Subcutaneous abdominal adipose tissue (tissue), 5 donors: ENCODE results near the gene SCAPER.

Source experiments
- H3K27ac ChIP-seq: one replicate; pipeline ENCODE4 v1.7.0; 2013; ENCODE audit warnings: low read depth, mild to moderate bottlenecking, inconsistent platforms, low read length, moderate library complexity
- H3K27me3 ChIP-seq, 5 donors: one replicate each; pipeline ENCODE4 v1.7.0; 2013; ENCODE audit warnings: low read length in 5 of 5, inconsistent platforms in 1 of 5; ENCODE audit not compliant: control insufficient read depth in 5 of 5, insufficient read depth in 4 of 5
- H3K36me3 ChIP-seq, 5 donors: one replicate each; pipeline ENCODE4 v1.7.0; 2013; ENCODE audit warnings: low read length in 5 of 5; ENCODE audit not compliant: control insufficient read depth in 5 of 5, insufficient read depth in 5 of 5
- H3K4me1 ChIP-seq, 5 donors: one replicate each; pipeline ENCODE4 v1.7.0; 2013; ENCODE audit warnings: low read length in 5 of 5, mild to moderate bottlenecking in 3 of 5, moderate library complexity in 1 of 5; ENCODE audit not compliant: control insufficient read depth in 5 of 5, insufficient read depth in 5 of 5
- H3K4me3 ChIP-seq, 5 donors: one replicate each; pipeline ENCODE4 v1.7.0; 2013; ENCODE audit warnings: low read length in 5 of 5, low read depth in 1 of 5
- H3K9ac ChIP-seq, 5 donors: one replicate each; pipeline ENCODE4 v1.7.0; 2013; ENCODE audit warnings: low read length in 5 of 5, mild to moderate bottlenecking in 4 of 5, moderate library complexity in 3 of 5
- H3K9me3 ChIP-seq, 5 donors: one replicate each; pipeline ENCODE4 v1.7.0; 2013; ENCODE audit warnings: low read length in 5 of 5; ENCODE audit not compliant: control insufficient read depth in 5 of 5
- donor health status: healthy.
- donor health status: healthy.
- donor health status: healthy.
- donor health status: healthy.
- donor health status: healthy.

The SCAPER gene

DNA sequence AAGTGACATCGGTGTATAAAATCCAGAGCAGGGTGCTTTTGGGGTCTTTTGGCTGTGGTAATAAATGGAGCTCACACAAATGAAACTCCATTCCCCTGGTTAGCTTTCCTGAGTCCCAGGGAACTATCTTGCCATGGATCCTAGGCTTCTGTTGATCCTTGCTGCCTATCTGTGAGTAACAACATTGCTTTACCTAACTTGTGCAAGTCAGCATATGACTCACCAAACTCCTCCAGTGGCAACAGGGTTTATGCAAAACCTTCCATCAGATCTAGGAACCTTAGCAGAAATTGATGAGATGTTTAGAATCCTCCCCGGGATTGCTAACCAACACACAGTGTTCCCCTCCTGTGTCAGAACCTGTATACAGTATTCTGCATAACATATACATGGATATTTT lies 105.4 kb downstream of the SCAPER start:
- H3K4me1 ChIP-seq, result peaks cover 0 to under 1% (median 0%) of the 10 kb centered on the region in 5 donors
- no peak overlapping the region for H3K27ac ChIP-seq
- no peak overlapping the region for H3K9ac ChIP-seq
- H3K27me3 ChIP-seq, result no peaks in the 10 kb centered on the region
- H3K4me3 ChIP-seq, result no peak overlapping the region
- H3K9me3 ChIP-seq, result no peaks in the 10 kb centered on the region
- H3K36me3 ChIP-seq, result peaks cover 8 to 29% (median 24%) of the 10 kb centered on the region in 5 donors

DNA sequence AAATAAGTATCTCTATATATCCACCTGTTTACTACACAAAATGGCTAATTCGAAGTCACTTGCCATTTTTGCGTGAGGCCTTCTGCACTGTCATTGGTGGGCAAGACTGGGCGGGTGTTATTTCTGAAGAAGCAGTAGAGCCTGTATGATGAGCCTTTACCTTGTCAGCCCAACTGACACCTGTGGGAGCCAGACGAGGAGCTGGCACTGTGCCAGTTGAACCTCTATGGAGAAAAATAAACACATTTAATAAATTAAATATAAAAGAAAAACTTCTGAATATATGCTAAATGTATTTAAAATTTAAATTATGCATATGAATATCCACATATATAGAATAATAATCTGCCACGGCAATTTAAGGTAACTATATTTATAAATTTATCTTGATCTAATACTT lies 109.9 kb downstream of the SCAPER start:
- H3K27ac ChIP-seq, result no peak overlapping the region
- no peak overlapping the region for H3K9ac ChIP-seq
- H3K27me3 ChIP-seq, result no peaks in the 10 kb centered on the region
- H3K9me3 ChIP-seq, result peaks cover 0 to 8% (median 3%) of the 10 kb centered on the region in 5 donors
- H3K36me3 ChIP-seq, result peaks cover 20 to 38% (median 31%) of the 10 kb centered on the region in 5 donors
- H3K4me3 ChIP-seq, result no peak overlapping the region
- H3K4me1 ChIP-seq, result no peaks in the 10 kb centered on the region

DNA sequence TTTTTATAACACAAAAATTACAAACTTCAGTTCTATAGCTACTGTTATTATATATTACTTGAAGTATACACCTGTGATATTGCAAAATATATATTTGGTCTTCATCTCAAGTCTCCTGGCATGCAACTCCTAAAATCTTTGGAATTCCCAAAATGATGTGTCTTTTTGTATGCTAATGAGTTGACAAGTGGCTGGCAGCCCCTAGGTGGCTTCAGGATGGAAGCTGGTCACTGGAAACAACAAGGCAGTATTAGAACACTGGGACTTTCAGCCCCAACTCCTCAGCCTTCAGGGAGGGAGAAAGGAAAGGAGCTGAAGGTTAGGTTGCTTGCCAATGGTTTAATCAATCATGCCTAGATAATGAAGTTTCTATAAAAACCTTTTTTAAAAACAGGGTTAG lies 112.0 kb downstream of the SCAPER start:
- no peaks in the 10 kb centered on the region for H3K27me3 ChIP-seq
- H3K4me3 ChIP-seq, result no peak overlapping the region
- no peaks in the 10 kb centered on the region for H3K4me1 ChIP-seq
- H3K9ac ChIP-seq, result no peak overlapping the region
- H3K9me3 ChIP-seq, result peaks cover 0 to 8% (median 3%) of the 10 kb centered on the region in 5 donors
- H3K36me3 ChIP-seq, result peaks cover 14 to 30% (median 22%) of the 10 kb centered on the region in 5 donors
- no peak overlapping the region for H3K27ac ChIP-seq

DNA sequence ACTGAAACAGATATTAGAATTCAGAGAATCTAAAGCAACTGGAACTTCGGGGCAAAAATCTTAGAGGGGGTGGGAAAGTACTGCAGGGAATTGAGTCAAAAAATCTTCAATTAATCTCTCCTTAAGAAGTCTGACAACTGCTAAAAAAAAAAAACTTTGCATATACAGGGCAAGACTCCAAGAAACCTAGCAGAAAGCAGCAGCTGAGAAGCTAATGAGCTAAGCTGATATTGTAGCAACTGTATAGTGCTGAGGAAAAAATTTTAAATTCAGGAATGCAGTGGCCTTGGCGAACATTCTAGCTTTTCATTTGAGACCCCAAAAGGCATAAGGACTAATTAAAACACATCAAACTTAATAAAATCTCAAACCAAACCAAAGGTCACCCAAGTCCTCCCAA lies 113.6 kb downstream of the SCAPER start:
- Histone ChIP-seq H3K36me3 (peaks cover 14 to 30% (median 22%) of the 10 kb centered on the region in 5 donors), H3K9me3 (peaks cover 0 to 8% (median 3%) of the 10 kb centered on the region in 5 donors), H3K4me1 (no peaks in the 10 kb centered on the region), H3K27ac (no peak overlapping the region), H3K4me3 (no peak overlapping the region), H3K9ac (no peak overlapping the region), H3K27me3 (no peaks in the 10 kb centered on the region)

DNA sequence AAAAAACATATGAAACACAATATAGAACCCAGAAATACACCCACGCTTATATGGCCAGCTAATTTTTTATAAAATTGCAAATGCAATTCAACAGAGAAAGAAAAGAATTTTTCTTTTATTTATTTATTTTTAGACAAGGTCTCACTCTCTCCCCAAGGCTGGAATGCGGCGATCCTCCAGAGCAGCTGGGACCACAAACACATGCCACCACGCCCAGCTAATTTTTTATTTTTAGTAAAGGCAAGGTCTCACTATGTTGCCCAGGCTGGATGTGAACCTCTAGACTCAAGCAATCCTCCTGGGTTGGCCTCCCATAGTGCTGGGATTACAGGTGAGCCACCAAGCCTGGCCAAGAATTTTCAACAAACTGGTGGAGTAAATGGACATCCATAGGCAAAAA lies 117.9 kb downstream of the SCAPER start:
- H3K9ac ChIP-seq, result no peak overlapping the region
- peaks cover 0 to 6% (median 2%) of the 10 kb centered on the region in 5 donors for H3K9me3 ChIP-seq
- no peaks in the 10 kb centered on the region for H3K27me3 ChIP-seq
- no peak overlapping the region for H3K4me3 ChIP-seq
- no peak overlapping the region for H3K27ac ChIP-seq
- H3K36me3 ChIP-seq, result peaks cover 1 to 11% (median 5%) of the 10 kb centered on the region in 5 donors
- no peaks in the 10 kb centered on the region for H3K4me1 ChIP-seq

DNA sequence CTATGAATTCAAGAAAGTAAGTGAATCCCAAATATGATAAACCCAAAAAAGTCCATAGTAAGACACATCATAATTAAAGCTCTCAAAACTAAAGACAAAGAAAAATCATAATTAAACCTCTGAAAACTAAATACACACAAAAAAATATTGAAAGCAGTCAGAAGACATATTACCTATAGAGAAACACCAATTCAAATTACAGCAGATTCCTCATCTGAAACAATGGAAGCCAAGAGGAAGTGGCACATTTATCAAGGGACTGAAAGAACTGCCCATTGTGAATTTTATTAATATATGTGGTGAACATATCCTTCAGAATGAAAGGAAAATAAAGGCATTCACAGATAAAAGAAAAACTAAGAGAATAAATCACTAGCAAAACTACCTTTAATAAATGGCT lies 128.2 kb downstream of the SCAPER start:
- Histone ChIP-seq H3K27ac (no peak overlapping the region), H3K4me1 (no peaks in the 10 kb centered on the region), H3K9me3 (peaks cover 0 to 8% (median 0%) of the 10 kb centered on the region in 5 donors), H3K9ac (no peak overlapping the region), H3K27me3 (no peaks in the 10 kb centered on the region), H3K4me3 (no peak overlapping the region), H3K36me3 (peaks cover 6 to 16% (median 10%) of the 10 kb centered on the region in 5 donors)

DNA sequence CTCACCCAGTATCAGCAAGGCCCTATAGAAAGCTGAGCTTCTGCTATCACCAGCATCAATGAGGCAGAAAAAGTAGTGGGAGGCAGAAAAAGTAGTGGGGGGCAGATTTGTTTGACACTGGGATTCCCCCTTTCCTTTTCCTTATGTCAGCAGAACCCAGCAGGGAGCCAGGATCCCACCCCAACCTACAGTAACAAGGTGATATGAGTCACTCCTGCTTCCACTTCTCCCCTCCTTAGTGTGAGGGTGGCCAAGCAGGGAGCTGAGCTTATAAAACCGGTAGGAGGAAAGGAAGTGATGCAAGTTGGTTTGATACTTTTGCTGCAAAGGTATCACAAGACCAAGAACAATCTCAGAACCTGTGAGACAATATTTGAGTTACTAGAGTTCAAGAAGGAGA lies 128.7 kb downstream of the SCAPER start:
- Histone ChIP-seq H3K9me3 (peaks cover 0 to 8% (median 0%) of the 10 kb centered on the region in 5 donors), H3K4me1 (no peaks in the 10 kb centered on the region), H3K36me3 (peaks cover 6 to 16% (median 10%) of the 10 kb centered on the region in 5 donors), H3K27ac (no peak overlapping the region), H3K9ac (no peak overlapping the region), H3K4me3 (no peak overlapping the region), H3K27me3 (no peaks in the 10 kb centered on the region)

DNA sequence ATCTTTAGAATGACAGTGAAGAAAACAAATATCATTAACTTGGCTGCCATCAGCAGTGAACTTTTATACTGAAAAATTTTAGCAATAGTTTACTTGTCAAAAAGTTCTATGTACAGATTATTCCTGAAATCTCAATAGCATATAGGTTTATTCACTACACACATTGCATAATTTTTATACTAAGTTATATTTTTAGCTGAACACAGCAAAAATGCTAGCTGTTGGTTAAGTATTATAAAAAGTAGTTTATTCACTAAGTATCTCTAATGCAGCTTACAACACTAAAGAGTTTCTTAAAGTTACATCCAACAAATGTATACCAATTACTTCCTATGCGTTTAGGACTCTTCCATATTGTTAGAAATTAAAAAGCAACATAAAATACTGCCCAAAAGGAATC lies 131.9 kb downstream of the SCAPER start:
- Histone ChIP-seq H3K27me3 (no peaks in the 10 kb centered on the region), H3K9me3 (peaks cover 0 to 8% (median 0%) of the 10 kb centered on the region in 5 donors), H3K27ac (no peak overlapping the region), H3K4me3 (no peak overlapping the region), H3K9ac (no peak overlapping the region), H3K36me3 (peaks cover 0 to 10% (median 6%) of the 10 kb centered on the region in 5 donors), H3K4me1 (no peaks in the 10 kb centered on the region)

DNA sequence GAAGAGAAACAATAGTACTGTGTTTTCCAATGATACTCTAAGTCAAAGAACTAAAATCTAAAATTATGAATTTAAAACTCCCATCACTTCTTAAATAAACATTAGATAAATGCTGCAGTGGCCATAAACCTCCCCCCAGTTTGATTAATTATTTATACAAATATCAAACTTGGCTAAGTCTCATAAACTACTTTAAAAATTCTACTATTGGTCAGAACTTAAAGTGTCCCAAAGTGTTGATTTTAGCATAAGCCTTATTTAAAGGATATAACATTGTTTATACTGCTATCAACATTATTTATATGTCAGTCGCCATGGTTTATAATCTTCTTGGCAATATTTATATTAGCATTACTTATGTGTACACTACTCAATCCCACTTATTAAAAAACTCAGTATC lies 132.4 kb downstream of the SCAPER start:
- peaks cover 0 to 10% (median 6%) of the 10 kb centered on the region in 5 donors for H3K36me3 ChIP-seq
- H3K9ac ChIP-seq, result no peak overlapping the region
- no peak overlapping the region for H3K4me3 ChIP-seq
- H3K9me3 ChIP-seq, result peaks cover 0 to 8% (median 0%) of the 10 kb centered on the region in 5 donors
- no peak overlapping the region for H3K27ac ChIP-seq
- H3K27me3 ChIP-seq, result no peaks in the 10 kb centered on the region
- no peaks in the 10 kb centered on the region for H3K4me1 ChIP-seq

DNA sequence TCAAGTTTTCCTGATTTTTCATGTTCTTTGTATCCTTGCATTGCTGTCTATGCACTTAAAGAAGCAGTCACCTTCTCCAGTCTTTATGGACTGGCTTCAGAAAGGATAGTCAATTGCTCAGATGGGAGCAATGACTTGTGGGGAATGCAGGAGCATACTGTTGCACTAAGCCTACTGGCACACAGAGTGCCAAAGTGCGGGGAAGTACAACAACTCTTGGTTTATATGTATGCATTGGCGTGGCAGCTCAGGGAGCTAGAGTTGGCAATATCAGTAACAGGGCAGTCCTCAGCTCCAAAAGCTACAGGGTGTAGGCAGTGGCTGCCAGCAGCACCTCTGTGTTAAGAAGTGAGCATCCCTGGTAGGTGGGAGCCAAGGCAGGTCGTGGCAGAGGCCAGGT lies 141.1 kb downstream of the SCAPER start:
- Histone ChIP-seq H3K4me3 (no peak overlapping the region), H3K4me1 (no peaks in the 10 kb centered on the region), H3K36me3 (peaks cover 18 to 31% (median 26%) of the 10 kb centered on the region in 5 donors), H3K27me3 (no peaks in the 10 kb centered on the region), H3K27ac (no peak overlapping the region), H3K9me3 (peaks cover 0 to 8% (median 0%) of the 10 kb centered on the region in 5 donors), H3K9ac (no peak overlapping the region)
